ENCODE results near the gene DUOXA1. TPM values are rescaled to one million over a fixed set of nuclear protein-coding genes. Genes with fewer than 3 reads are reported as not detected.
A peak's percentile ranks its signal among the peaks of the same experiment; 100 is the strongest.

DUOXA1 gene
- total RNA-seq, 1 donor from 2014 or later, result 27.1 TPM

- FAIRE-seq, result no peak
- Histone ChIP-seq H3K36me3 (ENCODE audit: control insufficient read depth, insufficient read depth, low read length) (peaks cover 20% of the 10 kb centered on the region), H3K4me3 (ENCODE audit: low read depth, low read length) (no peak overlapping the region), H3K27me3 (ENCODE audit: control insufficient read depth, insufficient read depth, low read length) (no peaks in the 10 kb centered on the region)
- DNase-seq (ENCODE audit: low read depth), result peak; percentile 90
- TF ChIP-seq, protein P1, sequence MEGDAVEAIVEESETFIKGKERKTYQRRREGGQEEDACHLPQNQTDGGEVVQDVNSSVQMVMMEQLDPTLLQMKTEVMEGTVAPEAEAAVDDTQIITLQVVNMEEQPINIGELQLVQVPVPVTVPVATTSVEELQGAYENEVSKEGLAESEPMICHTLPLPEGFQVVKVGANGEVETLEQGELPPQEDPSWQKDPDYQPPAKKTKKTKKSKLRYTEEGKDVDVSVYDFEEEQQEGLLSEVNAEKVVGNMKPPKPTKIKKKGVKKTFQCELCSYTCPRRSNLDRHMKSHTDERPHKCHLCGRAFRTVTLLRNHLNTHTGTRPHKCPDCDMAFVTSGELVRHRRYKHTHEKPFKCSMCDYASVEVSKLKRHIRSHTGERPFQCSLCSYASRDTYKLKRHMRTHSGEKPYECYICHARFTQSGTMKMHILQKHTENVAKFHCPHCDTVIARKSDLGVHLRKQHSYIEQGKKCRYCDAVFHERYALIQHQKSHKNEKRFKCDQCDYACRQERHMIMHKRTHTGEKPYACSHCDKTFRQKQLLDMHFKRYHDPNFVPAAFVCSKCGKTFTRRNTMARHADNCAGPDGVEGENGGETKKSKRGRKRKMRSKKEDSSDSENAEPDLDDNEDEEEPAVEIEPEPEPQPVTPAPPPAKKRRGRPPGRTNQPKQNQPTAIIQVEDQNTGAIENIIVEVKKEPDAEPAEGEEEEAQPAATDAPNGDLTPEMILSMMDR (IDR thresholded peaks at IDR 0.05; ENCODE audit: insufficient read depth, low read length, severe bottlenecking), result no peak
Observed at GRCh38 chr15:45156744-45157455, 27.2 kb upstream of the DUOXA1 start.

- FAIRE-seq, result no peak
- no peak for DNase-seq (ENCODE audit: low read depth)
- Histone ChIP-seq H3K27me3 (ENCODE audit: control insufficient read depth, insufficient read depth, low read length) (no peaks in the 10 kb centered on the region), H3K36me3 (ENCODE audit: control insufficient read depth, insufficient read depth, low read length) (peaks cover 18% of the 10 kb centered on the region), H3K4me3 (ENCODE audit: low read depth, low read length) (no peak overlapping the region)
- TF ChIP-seq, protein P1 (IDR thresholded peaks at IDR 0.05; ENCODE audit: insufficient read depth, low read length, severe bottlenecking), result no peak
Observed at GRCh38 chr15:45155739-45156138, 26.1 kb upstream of the DUOXA1 start.

GRCh38 chr15:45151998-45152828 lies 22.5 kb upstream of the DUOXA1 start:
- Histone ChIP-seq H3K36me3 (ENCODE audit: control insufficient read depth, insufficient read depth, low read length) (peaks cover 28% of the 10 kb centered on the region), H3K27me3 (ENCODE audit: control insufficient read depth, insufficient read depth, low read length) (no peaks in the 10 kb centered on the region), H3K4me3 (ENCODE audit: low read depth, low read length) (no peak overlapping the region)
- FAIRE-seq, result no peak
- TF ChIP-seq, protein P1 (IDR thresholded peaks at IDR 0.05; ENCODE audit: insufficient read depth, low read length, severe bottlenecking), result no peak
- no peak for DNase-seq (ENCODE audit: low read depth)

DNA sequence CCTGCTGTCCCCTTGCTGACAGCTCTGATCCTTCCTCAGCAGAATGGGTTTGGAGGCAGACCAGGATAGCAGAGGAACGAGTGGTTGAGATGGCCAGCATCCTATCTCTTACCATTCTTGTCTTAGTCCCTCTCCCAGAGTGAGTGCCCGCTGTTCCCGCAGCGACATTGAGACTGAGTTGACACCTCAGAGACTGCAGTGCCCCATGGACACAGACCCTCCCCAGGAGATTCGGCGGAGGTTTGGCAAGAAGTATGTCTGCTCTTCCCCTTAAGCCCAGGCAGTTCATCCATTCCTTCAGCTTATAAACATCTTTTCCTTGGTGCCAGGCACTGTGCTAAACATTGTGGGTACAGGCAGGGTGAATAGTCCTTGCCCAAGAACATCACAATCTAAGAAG lies 21.3 kb upstream of the DUOXA1 start:
- H3K27me3 ChIP-seq (ENCODE audit: control insufficient read depth, insufficient read depth, low read length), result no peaks in the 10 kb centered on the region
- peaks cover 30% of the 10 kb centered on the region for H3K36me3 ChIP-seq (ENCODE audit: control insufficient read depth, insufficient read depth, low read length)
- TF ChIP-seq, protein P1 (IDR thresholded peaks at IDR 0.05; ENCODE audit: insufficient read depth, low read length, severe bottlenecking), result no peak
- no peak overlapping the region for H3K4me3 ChIP-seq (ENCODE audit: low read depth, low read length)
- FAIRE-seq (no peak), DNase-seq (ENCODE audit: low read depth) (no peak)

DNA sequence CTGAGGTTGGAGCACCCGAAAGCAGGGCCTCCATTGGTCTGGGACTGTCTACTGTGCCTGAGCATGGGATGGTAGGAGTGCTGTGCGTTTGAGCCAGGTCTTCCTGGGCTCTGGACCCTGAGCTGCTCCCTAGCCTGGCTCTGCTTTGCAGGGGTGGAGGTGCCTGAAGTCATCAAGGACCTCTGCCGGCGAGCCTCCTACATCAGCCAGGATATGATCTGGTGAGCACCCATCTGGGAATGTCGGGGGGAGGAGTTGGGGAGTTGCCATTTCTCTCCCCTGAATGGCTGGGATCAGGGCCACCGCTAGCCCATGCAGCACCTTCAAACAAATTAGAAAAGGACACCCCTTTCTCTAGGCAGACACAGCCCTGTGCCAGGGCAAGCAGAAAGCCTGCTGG lies 20.8 kb upstream of the DUOXA1 start:
- H3K36me3 ChIP-seq (ENCODE audit: control insufficient read depth, insufficient read depth, low read length), result peaks cover 27% of the 10 kb centered on the region

More for the DNA sequence above, 20.8 kb upstream of the DUOXA1 start:
- FAIRE-seq, result peak; percentile 47
- Histone ChIP-seq H3K4me3 (ENCODE audit: low read depth, low read length) (no peak overlapping the region), H3K27me3 (ENCODE audit: control insufficient read depth, insufficient read depth, low read length) (no peaks in the 10 kb centered on the region)
- DNase-seq (ENCODE audit: low read depth), result no peak
- TF ChIP-seq, protein P1 (IDR thresholded peaks at IDR 0.05; ENCODE audit: insufficient read depth, low read length, severe bottlenecking), result no peak

Data from bronchial epithelial cell (primary cell).